Keratinocyte (primary cell): Measurements from ENCODE around the gene RTP1.

Experiments used
- EZH2 ChIP-seq: IDR thresholded peaks from one replicate; pipeline ENCODE4 v1.6.1; 2012; ENCODE audit warnings: inconsistent platforms, mild to moderate bottlenecking, low read length, moderate library complexity
- TF ChIP-seq, protein P1 (sequence below), 3 experiments: IDR thresholded peaks in 1 of 3; conservative IDR thresholded peaks in 1 of 3; optimal IDR thresholded peaks in 1 of 3; 2 replicates in 2 of 3; 3 replicates in 1 of 3; pipeline versions ENCODE3 to v1.5.1; 2011; ENCODE audit warnings: low read length in 3 of 3, mild to moderate bottlenecking in 3 of 3, moderate library complexity in 2 of 3, control low read depth in 1 of 3, inconsistent platforms in 1 of 3; ENCODE audit not compliant: insufficient read depth in 2 of 3; ENCODE audit errors: extremely low read depth in 1 of 3

DNA sequence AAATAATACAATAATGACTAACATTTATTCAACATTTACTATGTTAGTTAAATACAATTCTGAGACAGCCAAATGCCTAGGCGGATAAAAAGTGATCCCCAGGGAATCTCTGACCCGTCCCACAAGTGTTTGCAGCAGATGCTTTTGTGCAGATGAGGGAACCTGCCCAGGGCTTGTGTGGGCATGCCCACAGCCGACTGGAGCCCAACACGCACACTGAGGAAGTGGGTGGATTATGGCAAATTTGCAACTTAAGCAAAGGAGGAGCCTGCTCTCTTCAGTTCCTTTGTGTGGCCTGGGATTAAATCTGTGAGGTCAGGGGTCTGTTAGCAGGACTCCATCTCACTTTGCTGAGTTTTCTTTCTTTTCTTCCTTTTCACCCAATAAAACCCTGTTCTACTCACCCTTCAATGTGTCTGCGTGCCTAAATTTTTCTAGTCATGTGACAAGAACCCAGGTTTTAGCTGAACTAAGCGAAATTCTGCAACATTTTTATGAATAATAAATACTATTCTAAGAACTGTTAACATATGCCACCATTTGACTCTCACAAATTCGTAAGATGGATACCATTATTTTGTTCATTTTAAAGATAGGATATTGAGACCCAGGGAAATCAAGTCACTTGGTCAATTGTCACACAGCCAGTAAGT, 13.9 kb upstream of the RTP1 start:
- no peak for TF ChIP-seq EZH2
- TF ChIP-seq, protein P1, sequence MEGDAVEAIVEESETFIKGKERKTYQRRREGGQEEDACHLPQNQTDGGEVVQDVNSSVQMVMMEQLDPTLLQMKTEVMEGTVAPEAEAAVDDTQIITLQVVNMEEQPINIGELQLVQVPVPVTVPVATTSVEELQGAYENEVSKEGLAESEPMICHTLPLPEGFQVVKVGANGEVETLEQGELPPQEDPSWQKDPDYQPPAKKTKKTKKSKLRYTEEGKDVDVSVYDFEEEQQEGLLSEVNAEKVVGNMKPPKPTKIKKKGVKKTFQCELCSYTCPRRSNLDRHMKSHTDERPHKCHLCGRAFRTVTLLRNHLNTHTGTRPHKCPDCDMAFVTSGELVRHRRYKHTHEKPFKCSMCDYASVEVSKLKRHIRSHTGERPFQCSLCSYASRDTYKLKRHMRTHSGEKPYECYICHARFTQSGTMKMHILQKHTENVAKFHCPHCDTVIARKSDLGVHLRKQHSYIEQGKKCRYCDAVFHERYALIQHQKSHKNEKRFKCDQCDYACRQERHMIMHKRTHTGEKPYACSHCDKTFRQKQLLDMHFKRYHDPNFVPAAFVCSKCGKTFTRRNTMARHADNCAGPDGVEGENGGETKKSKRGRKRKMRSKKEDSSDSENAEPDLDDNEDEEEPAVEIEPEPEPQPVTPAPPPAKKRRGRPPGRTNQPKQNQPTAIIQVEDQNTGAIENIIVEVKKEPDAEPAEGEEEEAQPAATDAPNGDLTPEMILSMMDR (optimal IDR thresholded peaks at IDR 0.05 in 1 of 3, IDR thresholded peaks at IDR 0.05 in 1 of 3, conservative IDR thresholded peaks at IDR 0.05 in 1 of 3; ENCODE audit: extremely low read depth in 1 of 3, insufficient read depth in 2 of 3, low read length in 3 of 3), result no peak
